HPDE6-E6E7 (cell line): ENCODE results near the gene THAP3.
"Not testable (repeated sequence)": the region's sequence is repeated elsewhere in the genome, so short reads cannot be mapped to it uniquely, and the experiment has no call there.

ENCODE experiments used
- DNase-seq: peaks from one replicate; pipeline ENCODE4 v3.0.0; 2011; ENCODE audit warnings: missing footprints; ENCODE audit errors: extremely low spot score

The THAP3 gene

GRCh38 chr1:6635161-6635909 is 10.7 kb downstream of the THAP3 start:
- no peak for DNase-seq

DNA sequence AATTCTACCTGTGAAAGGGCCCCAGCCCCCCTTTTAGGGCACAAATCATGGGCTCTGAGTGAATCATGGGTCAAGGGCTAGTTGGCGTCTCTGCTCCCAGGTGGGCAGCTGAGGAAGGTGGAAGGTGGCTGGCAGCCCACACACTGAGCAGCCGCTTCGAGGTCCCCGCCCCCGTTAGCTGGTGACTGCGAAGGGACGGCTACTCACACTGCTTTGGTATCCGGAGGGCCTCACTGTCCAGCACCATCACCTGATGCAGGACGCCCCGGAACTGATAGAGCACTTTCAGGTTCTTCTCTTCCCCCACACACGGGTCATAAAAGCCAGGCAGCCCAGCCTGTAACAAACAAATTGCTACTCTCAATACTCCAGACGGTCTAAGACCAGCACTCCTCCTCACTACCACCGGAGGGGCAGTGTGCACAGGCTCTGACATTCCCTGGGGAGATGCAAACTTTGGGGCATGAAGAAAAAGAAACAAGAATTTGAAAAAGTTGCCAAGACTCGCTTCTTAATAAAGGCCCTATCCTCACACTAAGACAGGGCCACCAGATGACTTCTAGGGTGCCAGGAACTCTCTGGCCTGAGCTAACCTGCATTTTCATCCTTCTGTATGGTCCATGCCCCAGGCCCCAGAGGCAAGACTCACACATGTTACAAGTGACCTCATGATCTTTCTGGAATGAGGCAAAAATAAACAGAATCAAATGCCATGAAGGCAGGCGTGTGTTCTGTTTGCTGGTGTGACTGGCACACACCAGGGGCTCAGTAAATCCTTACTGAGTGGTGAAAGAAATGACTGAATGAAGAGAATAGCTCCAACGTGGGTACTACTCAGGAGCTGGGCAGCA is 11.5 kb downstream of the THAP3 start:
- DNase-seq: no peak

- not testable (repeated sequence) for DNase-seq
These were observed 12.1 kb downstream of the THAP3 start for GRCh38 chr1:6636778-6637177.

DNA sequence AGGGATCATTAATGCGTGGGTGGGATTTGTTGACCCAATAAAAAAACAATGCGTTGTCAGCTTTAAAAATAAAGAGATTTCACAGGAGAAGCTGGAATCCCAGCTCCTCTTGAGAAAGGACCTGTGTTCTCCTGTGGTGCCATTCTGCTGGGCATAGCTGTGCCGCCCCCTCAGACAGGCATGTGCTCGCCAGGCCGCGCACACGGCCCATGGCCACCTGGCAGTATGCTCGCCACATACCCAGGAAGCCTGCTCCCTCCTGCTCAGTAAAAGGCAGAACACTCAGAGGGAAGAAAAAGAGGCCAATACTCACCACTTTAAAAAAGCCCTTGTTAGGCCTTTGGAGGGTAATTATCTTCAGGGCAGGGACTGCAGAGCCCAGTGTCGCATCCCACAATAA is 13.1 kb downstream of the THAP3 start:
- no peak for DNase-seq

GRCh38 chr1:6638226-6638625 is 13.6 kb downstream of the THAP3 start:
- DNase-seq: no peak

DNA sequence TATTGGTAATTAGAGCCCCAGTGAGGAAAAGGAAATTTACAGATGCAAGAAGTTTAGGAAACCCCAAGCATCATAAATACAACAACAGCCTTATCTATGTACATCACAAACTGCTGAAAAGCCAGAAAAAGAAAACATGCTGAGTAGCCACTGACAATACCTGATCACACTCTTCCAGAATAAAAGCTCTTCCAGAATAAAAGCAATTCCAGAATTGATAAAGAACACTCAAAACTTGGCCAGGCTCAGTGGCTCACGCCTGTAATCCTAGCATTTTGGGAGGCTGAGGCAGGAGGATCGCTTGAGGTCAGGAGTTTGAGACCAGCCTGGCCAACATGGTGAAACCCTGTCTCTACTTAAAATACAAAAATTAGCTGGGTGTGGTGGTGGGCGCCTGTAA is 16.2 kb downstream of the THAP3 start:
- DNase-seq: not testable (repeated sequence)

DNA sequence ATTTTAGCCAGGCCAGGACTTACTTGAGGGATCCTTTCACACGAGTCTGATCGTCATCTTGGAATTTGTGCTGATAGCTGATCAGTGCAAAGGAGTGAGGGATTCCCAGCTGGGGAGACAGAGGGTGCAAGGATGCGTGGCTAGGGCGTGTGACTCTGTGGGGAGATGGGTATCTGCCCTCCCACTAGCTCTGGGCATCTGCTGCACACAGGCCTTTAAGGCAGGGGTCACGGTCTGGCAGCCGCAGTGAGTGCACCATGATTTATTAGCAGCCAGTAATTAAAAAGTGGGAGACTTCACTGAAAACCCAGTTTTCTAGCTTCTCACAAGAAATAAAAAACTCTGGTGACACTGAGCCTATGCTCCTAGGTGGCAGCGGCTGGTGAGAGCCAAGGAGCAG is 20.4 kb downstream of the THAP3 start:
- no peak for DNase-seq

DNA sequence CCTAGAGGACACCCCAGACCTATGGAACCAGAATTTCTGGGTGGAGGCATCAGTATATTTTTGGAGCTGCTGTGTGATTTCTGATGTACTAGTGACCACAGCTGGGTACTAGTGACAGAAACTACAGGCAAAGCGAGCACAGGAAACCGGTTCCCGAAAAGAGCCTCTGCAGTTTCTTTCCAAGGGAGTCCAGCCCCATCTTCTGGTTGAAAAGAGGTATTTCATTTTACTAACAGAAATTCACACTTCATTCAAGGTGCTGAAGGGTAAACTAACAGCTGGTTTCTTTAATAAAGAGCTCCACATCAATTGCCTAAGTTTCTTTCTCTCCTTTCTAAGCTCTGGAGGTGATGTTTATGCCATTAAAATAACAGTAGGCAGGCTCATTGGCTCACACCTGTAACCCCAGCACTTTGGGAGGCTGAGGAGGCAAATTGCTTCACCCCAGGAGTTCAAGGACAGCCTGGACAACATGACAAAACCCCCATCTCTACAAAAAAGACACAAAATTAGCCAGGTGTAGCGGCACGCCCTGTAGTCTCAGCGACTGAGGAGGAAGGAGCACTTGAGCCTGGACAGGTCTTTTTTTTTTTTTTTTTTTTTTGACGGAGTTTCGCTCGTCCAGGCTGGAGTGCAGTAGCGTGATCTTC is 22.0 kb downstream of the THAP3 start:
- DNase-seq: peak; percentile 26

DNA sequence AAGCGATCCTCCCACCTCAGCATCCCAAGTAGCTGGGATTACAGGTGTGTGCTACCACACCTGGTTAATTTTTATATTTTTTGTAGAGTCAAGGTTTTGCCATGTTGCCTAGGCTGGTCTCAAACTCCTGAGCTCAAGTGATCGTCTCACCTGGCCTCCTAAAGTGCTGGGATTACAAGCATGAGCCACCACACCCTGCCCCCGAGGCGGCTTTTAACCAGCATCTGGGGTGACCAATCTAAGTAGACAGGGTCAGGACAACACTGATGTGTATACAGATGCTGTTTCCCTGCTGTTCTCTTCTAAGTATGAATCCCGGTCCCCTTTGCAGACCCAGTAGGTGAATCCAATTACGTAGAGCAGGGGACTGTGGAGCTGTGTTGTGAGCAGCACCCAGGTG is 23.9 kb downstream of the THAP3 start:
- DNase-seq: no peak

GRCh38 chr1:6651909-6652308 is 27.2 kb downstream of the THAP3 start:
- DNase-seq: no peak

DNA sequence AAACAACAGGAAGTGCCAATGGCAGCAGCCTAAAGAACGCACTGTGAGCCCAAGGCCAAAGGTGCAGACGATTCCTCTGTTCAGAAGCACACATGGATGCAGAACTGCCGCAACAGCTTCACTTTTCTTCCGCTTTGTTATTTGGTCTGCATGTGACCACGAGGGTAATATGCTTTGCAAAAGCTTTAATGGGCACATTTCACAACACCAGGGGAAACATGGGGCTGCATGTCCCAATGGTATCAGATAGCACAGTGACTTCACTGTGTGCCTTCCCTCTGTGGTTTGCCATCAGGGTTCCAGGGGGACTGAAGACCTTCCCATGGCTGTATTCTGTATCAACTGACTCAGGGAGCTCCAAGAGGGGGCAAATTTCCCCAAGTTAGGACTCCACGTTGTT is 28.3 kb downstream of the THAP3 start:
- DNase-seq: no peak

- DNase-seq: no peak
These were observed 29.0 kb downstream of the THAP3 start for GRCh38 chr1:6653436-6654290.

DNA sequence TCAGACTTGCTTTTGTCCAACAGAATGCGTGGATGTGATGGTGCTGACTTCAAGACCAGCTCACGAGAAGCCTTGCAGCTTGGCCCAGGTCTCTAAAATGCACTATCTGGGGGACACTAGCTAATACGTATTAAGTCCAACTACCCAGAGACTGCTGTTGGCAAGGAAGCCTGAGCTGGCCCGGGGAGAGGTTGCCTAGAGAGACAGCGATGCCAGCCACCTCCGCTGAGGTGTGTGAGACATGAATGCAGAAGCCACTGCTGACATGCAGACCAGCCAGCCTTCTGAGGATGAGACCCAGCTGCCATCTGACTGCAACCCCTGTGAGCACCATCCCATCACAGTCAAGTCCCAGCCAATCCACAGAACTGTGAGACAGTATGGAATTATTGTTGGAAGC is 32.5 kb downstream of the THAP3 start:
- no peak for DNase-seq

GRCh38 chr1:6658359-6659060 is 33.8 kb downstream of the THAP3 start:
- DNase-seq: no peak

GRCh38 chr1:6660415-6661049 is 35.9 kb downstream of the THAP3 start:
- no peak for DNase-seq

DNA sequence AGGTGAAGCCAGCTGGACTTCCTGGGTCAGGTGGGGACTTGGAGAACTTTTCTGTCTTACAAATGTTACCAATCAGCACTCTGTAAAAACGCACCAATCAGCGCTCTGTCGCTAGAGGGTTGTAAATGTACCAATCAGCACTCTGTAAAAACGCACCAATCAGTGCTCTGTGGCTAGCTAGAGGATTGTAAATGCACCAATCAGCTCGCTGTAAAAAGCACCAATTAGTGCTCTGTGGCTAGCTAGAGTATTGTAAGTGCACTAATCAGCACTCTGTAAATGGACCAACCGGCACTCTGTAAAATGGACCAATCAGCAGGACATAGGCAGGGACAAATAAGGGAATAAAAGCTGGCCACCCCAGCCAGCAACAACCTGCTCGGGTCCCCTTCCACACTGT is 37.8 kb downstream of the THAP3 start:
- not testable (repeated sequence) for DNase-seq

DNA sequence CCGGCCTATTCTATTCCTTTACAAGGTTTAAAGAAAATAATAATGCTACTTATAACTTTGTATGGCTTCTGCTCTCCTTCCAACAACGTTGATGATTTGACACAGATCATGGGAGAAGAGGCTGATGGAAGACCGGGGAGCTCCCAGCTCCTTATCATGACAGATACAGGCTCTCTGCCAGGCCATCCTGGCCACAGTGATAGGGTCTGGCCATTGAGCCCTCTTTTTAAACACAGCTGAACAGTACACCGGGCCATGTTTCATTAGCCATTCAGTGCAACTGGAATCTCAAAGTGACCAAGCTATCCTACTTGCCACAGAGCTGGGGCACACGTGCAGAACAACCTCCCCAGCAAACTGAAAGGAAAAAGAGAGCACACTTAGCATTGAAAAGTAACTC is 42.0 kb downstream of the THAP3 start:
- no peak for DNase-seq

DNA sequence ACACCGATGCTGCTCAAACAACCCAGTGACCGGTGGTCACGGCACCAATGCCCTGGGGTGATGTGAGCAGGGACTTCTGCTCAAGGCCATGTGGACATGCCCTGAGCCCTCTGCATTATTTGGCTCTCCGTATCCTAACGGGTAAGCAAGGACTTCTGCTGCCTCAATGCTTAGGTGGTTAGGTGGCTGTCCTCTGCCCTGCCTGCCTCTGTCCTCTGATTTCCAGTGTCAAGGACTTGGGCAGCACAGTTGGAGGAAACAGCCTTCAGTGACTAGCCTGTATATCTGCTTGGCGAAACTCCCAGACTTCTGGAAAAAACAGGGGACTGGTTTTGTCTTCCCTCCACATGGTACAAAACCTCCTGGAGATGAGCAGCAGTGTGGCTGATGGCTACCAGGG is 42.5 kb downstream of the THAP3 start:
- no peak for DNase-seq

DNA sequence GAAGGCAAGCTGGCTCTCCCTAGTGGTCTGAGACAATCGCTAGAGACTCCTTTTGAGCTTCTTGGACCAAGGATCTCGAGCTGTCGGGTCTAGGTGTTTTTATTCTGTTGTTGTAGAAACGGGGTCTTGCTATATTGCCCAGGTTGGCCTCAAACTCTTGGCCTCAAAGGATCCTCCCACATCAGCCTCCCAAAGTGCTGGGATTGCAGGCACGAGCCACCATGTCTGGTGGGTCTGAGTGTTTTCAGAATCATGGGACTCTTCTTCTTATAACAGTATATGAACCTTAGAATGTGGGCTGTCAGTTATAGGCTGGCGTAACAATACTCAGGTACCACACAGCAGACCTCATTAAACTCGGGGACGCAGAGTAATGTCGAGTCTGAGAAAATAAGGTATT is 43.8 kb downstream of the THAP3 start:
- DNase-seq: no peak

DNA sequence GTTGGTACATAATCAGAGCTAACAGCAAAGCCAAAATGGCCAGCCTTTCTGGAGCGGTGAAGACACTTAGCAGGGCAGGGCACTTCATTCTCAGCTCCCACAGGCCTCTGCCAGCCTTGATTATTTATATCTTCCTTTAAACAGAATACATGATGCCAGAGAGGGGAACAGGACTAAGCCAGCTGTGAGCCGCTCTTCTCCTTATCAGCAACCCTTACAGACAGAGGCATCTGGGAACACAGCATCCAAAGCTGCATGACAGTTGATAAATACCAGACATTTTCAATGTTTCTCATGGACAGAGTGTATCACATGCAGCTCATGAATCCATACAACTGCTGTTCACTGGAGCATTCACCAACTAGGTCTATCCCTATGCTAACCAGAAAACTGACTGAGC is 47.9 kb downstream of the THAP3 start:
- DNase-seq: no peak
